Cardiac muscle cell (in vitro differentiated cells and primary cell): ENCODE measurements around the gene SMR3B. TPM values are rescaled to one million over a fixed set of nuclear protein-coding genes. Genes with fewer than 3 reads are reported as not detected.

Experiments used
- DNase-seq, 2 donors: peaks; one replicate each; pipeline versions ENCODE4 v3.0.0 to v3.0.0-alpha.2; 2010 to 2017; ENCODE audit warnings: low read depth in 1 of 2, low spot score in 1 of 2
- H3K27ac ChIP-seq: fragments of 200-600 bp; sonication (generic); 2 replicates; pipeline ENCODE4 v1.5.1; 2016
- H3K27me3 ChIP-seq: fragments of 200-600 bp; sonication (generic); 2 replicates; pipeline ENCODE4 v1.6.0; 2016; ENCODE audit warnings: control low read depth
- H3K36me3 ChIP-seq: fragments of 200-600 bp; sonication (generic); 2 replicates; pipeline ENCODE4 v1.5.1; 2016; ENCODE audit warnings: control low read depth
- H3K4me1 ChIP-seq: fragments of 200-600 bp; sonication (generic); 2 replicates; pipeline ENCODE4 v1.8.1; 2017; ENCODE audit warnings: low read depth, mild to moderate bottlenecking, mixed run types
- H3K4me3 ChIP-seq: fragments of 200-600 bp; sonication (generic); 2 replicates; pipeline ENCODE4 v1.5.1; 2016; ENCODE audit warnings: mild to moderate bottlenecking
- H3K9me3 ChIP-seq: fragments of 200-600 bp; sonication (generic); 2 replicates; pipeline ENCODE4 v1.5.1; 2017; ENCODE audit warnings: low read depth, mild to moderate bottlenecking, control low read depth
- polyA plus RNA-seq: library from polyadenylated mRNA; unstranded; fragments of >200 nt; fragmentation: Nextera tagmentation; extraction: Ambion mirVana; gene quantifications from 2 replicates; pipeline ENCODE4 v1.2.1, GENCODE V29; 2016
- total RNA-seq: library from RNA; depleted of rRNA; stranded (reverse); fragments of >200 nt; gene quantifications from 2 replicates; pipeline ENCODE4 v1.2.3, GENCODE V29; 2016
- TF ChIP-seq, protein P1 (sequence below): IDR thresholded peaks from 2 replicates; pipeline ENCODE4 v1.5.1; 2012; ENCODE audit warnings: low read depth, mild to moderate bottlenecking, low read length

SMR3B gene
- total RNA-seq, result not detected in 2 replicates
- polyA plus RNA-seq, result not detected in 2 replicates

DNA sequence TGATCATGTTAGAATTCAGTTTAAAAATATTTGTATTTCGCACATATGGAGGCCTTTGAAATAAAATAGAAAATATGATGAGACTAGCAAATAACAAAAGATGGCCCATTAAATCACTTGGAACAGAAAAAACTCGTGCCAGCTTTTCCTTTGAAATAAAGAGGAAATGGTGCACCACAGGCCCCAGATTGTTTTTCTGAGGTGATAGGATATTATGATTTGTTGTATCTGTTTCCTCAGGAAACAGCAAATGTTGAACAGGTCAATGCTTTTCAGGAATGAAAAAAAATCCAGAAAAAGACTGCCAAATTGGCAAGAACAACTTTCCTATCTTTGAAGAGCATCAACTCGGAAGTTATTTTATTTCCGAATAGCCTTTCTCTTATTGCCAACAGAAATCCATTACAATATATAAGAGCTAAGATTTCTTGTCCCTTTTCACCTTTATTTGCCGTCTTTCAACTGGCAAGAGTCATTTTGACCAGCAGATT, at the start of gene SMR3B:
TSS of gene SMR3B (plus strand) at position 441 of the 491 bp plus-strand sequence. CDS start 1,380 bp downstream, outside the sequence.
- Histone ChIP-seq H3K27me3 (no peaks in the 10 kb centered on the region), H3K9me3 (no peaks in the 10 kb centered on the region), H3K4me3 (no peak within 1 kb of the TSS), H3K4me1 (no peaks in the 10 kb centered on the region), H3K27ac (no peak within 1 kb of the TSS), H3K36me3 (no peaks in the 10 kb centered on the region)
- TF ChIP-seq, protein P1, sequence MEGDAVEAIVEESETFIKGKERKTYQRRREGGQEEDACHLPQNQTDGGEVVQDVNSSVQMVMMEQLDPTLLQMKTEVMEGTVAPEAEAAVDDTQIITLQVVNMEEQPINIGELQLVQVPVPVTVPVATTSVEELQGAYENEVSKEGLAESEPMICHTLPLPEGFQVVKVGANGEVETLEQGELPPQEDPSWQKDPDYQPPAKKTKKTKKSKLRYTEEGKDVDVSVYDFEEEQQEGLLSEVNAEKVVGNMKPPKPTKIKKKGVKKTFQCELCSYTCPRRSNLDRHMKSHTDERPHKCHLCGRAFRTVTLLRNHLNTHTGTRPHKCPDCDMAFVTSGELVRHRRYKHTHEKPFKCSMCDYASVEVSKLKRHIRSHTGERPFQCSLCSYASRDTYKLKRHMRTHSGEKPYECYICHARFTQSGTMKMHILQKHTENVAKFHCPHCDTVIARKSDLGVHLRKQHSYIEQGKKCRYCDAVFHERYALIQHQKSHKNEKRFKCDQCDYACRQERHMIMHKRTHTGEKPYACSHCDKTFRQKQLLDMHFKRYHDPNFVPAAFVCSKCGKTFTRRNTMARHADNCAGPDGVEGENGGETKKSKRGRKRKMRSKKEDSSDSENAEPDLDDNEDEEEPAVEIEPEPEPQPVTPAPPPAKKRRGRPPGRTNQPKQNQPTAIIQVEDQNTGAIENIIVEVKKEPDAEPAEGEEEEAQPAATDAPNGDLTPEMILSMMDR, result no peak
- no peak for DNase-seq

DNA sequence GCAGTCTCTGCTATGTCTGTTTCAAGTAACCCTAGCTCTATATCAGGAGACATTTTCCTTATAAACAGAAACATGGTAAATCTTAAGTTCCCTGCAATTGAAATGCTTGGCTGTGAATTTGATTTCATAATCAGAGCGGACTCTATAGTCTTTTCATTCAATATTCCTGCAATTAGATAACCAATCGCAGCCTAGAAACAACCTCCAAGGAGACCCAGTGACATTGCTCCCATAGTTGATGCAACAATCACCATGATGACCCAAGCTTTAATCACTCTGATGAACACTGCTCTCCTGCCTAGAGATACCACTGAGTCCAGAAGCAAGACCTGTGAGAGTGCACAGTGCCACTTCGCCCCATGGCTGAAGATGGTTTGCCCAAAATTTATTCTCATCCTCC, 48.2 kb upstream of the SMR3B start, which contains the start of gene CABS1:
TSS of gene CABS1 (plus strand) at position 301 of the 400 bp plus-strand sequence. CDS start at position 360, 59 bp downstream.
- TF ChIP-seq, protein P1, result no peak
- H3K36me3 ChIP-seq, result no peaks in the 10 kb centered on the region
- no peak within 1 kb of the TSS for H3K4me3 ChIP-seq
- no peaks in the 10 kb centered on the region for H3K27me3 ChIP-seq
- no peak for DNase-seq
- no peaks in the 10 kb centered on the region for H3K4me1 ChIP-seq
- H3K9me3 ChIP-seq, result no peaks in the 10 kb centered on the region
- no peak within 1 kb of the TSS for H3K27ac ChIP-seq

DNA sequence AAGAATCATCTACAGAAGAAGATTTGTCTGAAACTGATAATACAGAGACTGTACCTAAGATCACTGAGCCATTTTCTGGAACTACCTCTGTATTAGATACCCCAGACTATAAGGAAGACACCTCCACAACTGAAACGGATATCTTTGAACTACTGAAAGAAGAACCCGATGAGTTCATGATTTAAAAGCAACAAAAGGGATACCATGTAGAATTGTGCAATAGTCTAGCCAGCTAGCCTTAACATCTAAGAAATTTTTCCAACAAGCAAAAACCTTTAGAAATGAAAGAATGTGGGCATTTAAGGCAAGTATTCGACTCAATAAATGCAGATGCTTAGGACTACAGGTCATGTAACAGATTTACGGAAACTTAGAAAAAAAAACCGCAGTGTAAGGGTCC, 46.9 kb upstream of the SMR3B start:
- TF ChIP-seq, protein P1, result no peak
- no peak overlapping the region for H3K27ac ChIP-seq
- no peak for DNase-seq
- H3K4me3 ChIP-seq, result no peak overlapping the region
- no peaks in the 10 kb centered on the region for H3K36me3 ChIP-seq
- H3K9me3 ChIP-seq, result no peaks in the 10 kb centered on the region
- H3K27me3 ChIP-seq, result no peaks in the 10 kb centered on the region
- no peaks in the 10 kb centered on the region for H3K4me1 ChIP-seq

DNA sequence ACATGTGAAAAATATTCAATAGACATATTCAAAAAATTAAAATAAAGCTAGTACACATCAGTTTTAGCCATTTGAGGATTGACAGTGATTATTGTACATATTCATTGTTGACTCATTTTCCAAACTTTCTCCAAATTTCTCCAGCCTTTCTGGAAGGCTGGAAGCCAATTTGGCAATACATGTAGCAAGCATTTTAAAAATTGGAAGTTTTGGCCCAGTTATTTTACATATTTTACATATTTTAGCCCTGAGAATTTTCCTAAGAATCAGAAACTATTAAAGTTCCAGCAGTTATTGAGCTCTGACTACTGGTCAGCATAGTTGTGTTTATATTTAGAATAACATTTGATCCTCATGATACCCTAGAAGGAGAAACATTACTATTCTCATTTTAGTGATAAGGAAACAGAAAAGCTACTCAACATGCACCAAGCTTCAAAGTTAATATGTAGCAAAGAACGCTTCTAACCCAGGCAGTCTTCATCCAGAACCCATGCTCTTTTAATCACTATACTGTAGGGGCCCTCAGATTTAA, 45.0 kb upstream of the SMR3B start:
- H3K4me3 ChIP-seq, result no peak overlapping the region
- no peak overlapping the region for H3K27ac ChIP-seq
- H3K9me3 ChIP-seq, result no peaks in the 10 kb centered on the region
- no peaks in the 10 kb centered on the region for H3K36me3 ChIP-seq
- DNase-seq, result no peak
- H3K4me1 ChIP-seq, result no peaks in the 10 kb centered on the region
- H3K27me3 ChIP-seq, result no peaks in the 10 kb centered on the region
- TF ChIP-seq, protein P1, result no peak

DNA sequence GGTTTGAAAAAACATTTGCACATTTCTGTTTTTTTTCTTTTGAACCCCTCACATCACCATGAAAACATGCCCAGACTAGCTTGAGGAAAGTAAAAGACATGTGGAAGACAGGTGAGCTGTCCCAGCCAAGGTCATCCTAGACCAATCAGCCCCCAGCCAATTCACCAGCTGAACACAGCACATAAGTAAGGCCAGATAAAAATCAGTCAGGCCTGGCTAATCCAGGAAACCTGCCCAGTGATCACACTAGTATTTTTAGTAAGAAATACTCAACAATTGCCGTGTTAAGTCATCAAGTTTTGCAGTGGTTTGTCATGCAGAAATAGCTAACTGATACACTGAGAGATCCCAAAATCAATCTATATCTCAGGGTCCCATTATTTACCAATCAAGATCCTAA, 26.7 kb upstream of the SMR3B start:
- H3K27ac ChIP-seq, result no peak overlapping the region
- TF ChIP-seq, protein P1, result no peak
- H3K9me3 ChIP-seq, result no peaks in the 10 kb centered on the region
- no peaks in the 10 kb centered on the region for H3K4me1 ChIP-seq
- H3K4me3 ChIP-seq, result no peak overlapping the region
- H3K27me3 ChIP-seq, result no peaks in the 10 kb centered on the region
- no peak for DNase-seq
- H3K36me3 ChIP-seq, result no peaks in the 10 kb centered on the region
